Astrocyte (in vitro differentiated cells and primary cell): ENCODE data around the gene PEX10. TPM values are rescaled to one million over a fixed set of nuclear protein-coding genes. Genes with fewer than 3 reads are reported as not detected.

Experiments
- DNase-seq: peaks from one replicate; pipeline ENCODE4 v3.0.0-alpha.2; 2010; ENCODE audit warnings: low read depth
- FAIRE-seq: peaks from 2 replicates; lab custom pipeline; 2011; peaks lifted over from hg19 to GRCh38; lab: Jason Lieb, UNC
- H2AFZ ChIP-seq: 2 replicates; pipeline ENCODE4 v1.6.0; 2012; ENCODE audit warnings: low read depth, low read length, inconsistent platforms
- H3K27ac ChIP-seq: 2 replicates; pipeline ENCODE4 v1.5.1; 2011; ENCODE audit warnings: low read depth, low read length, inconsistent platforms
- H3K27me3 ChIP-seq: 2 replicates; pipeline ENCODE4 v1.6.0; 2011; ENCODE audit warnings: low read length, inconsistent platforms; ENCODE audit not compliant: insufficient read depth
- H3K36me3 ChIP-seq: 2 replicates; pipeline ENCODE4 v1.5.1; 2011; ENCODE audit warnings: low read length, inconsistent platforms; ENCODE audit not compliant: insufficient read depth
- H3K4me1 ChIP-seq: 2 replicates; pipeline ENCODE4 v1.5.1; 2011; ENCODE audit warnings: low read length, inconsistent platforms; ENCODE audit not compliant: insufficient read depth
- H3K4me2 ChIP-seq: 2 replicates; pipeline ENCODE4 v1.6.0; 2012; ENCODE audit warnings: low read length, inconsistent platforms
- H3K4me3 ChIP-seq: 2 replicates; pipeline ENCODE4 v1.5.1; 2011; ENCODE audit warnings: low read depth, mild to moderate bottlenecking, low read length, inconsistent platforms; ENCODE audit not compliant: insufficient read depth
- H3K79me2 ChIP-seq: 2 replicates; pipeline ENCODE4 v1.6.0; 2012; ENCODE audit warnings: mild to moderate bottlenecking, low read length, inconsistent platforms; ENCODE audit not compliant: insufficient read depth
- H3K9ac ChIP-seq: 2 replicates; pipeline ENCODE4 v1.6.0; 2012; ENCODE audit warnings: mild to moderate bottlenecking, low read length, inconsistent platforms
- H3K9me3 ChIP-seq: 2 replicates; pipeline ENCODE4 v1.5.1; 2012; ENCODE audit warnings: low read depth, mild to moderate bottlenecking, low read length, inconsistent platforms; ENCODE audit not compliant: insufficient read depth
- H4K20me1 ChIP-seq: 2 replicates; pipeline ENCODE4 v1.6.0; 2012; ENCODE audit warnings: low read length, inconsistent platforms; ENCODE audit not compliant: insufficient read depth
- H3K27ac Mint-ChIP-seq: one replicate; pipeline ENCODE4 v1.8.0; 2021; ENCODE audit warnings: mild to moderate bottlenecking, mixed read lengths; ENCODE audit not compliant: unreplicated experiment
- H3K27me3 Mint-ChIP-seq: one replicate; pipeline ENCODE4 v1.8.0; 2021; ENCODE audit warnings: low read depth, mixed read lengths; ENCODE audit not compliant: unreplicated experiment
- H3K36me3 Mint-ChIP-seq: one replicate; pipeline ENCODE4 v1.8.0; 2021; ENCODE audit warnings: low read depth, mixed read lengths; ENCODE audit not compliant: unreplicated experiment
- H3K4me1 Mint-ChIP-seq: one replicate; pipeline ENCODE4 v1.8.0; 2021; ENCODE audit warnings: low read depth, mixed read lengths; ENCODE audit not compliant: unreplicated experiment
- H3K4me3 Mint-ChIP-seq: one replicate; pipeline ENCODE4 v1.8.0; 2021; ENCODE audit warnings: mild to moderate bottlenecking, moderate library complexity, mixed read lengths; ENCODE audit not compliant: unreplicated experiment
- H3K9me3 Mint-ChIP-seq: one replicate; pipeline ENCODE4 v1.8.0; 2021; ENCODE audit warnings: mild to moderate bottlenecking, mixed read lengths; ENCODE audit not compliant: unreplicated experiment
- CTCF ChIP-seq: IDR thresholded peaks from 2 replicates; pipeline ENCODE4 v1.5.1; 2011; ENCODE audit warnings: low read depth, mild to moderate bottlenecking, inconsistent platforms, low read length, moderate library complexity; ENCODE audit not compliant: insufficient read depth
- EZH2 ChIP-seq: IDR thresholded peaks from 2 replicates; pipeline ENCODE4 v1.6.1; 2012; ENCODE audit warnings: mild to moderate bottlenecking, low read length, inconsistent platforms; ENCODE audit not compliant: insufficient read depth
- total RNA-seq: library from RNA; stranded (reverse); gene quantifications from 2 replicates; pipeline ENCODE4 v1.2.1, GENCODE V29; 2021

The PEX10 gene
- total RNA-seq, 1 donor from 2014 or later: 16.6 TPM

GRCh38 chr1:2417083-2417832 lies 4.9 kb upstream of the PEX10 start:
- Histone ChIP-seq H3K9ac (no peak overlapping the region), H3K27ac (no peak overlapping the region), H3K4me1 (peaks cover 16% of the 10 kb centered on the region), H3K79me2 (peaks cover 6% of the 10 kb centered on the region), H3K4me3 (no peak overlapping the region), H3K36me3 (no peaks in the 10 kb centered on the region), H4K20me1 (no peaks in the 10 kb centered on the region), H2AFZ (no peak overlapping the region), H3K4me2 (no peak overlapping the region), H3K9me3 (no peaks in the 10 kb centered on the region), H3K27me3 (peaks cover 4% of the 10 kb centered on the region)
- H3K27me3 Mint-ChIP-seq: peaks cover 18% of the 10 kb centered on the region
- no peak for FAIRE-seq
- H3K4me3 Mint-ChIP-seq: no peak overlapping the region
- TF ChIP-seq EZH2 (no peak), CTCF (no peak)
- no peak overlapping the region for H3K27ac Mint-ChIP-seq
- H3K4me1 Mint-ChIP-seq: peaks cover 9% of the 10 kb centered on the region
- DNase-seq: no peak
- H3K9me3 Mint-ChIP-seq: no peaks in the 10 kb centered on the region
- H3K36me3 Mint-ChIP-seq: peaks cover 2% of the 10 kb centered on the region

GRCh38 chr1:2416403-2416802 lies 4.0 kb upstream of the PEX10 start:
- Histone ChIP-seq H3K36me3 (no peaks in the 10 kb centered on the region), H3K9me3 (no peaks in the 10 kb centered on the region), H3K27me3 (peaks cover 4% of the 10 kb centered on the region), H3K4me2 (no peak overlapping the region), H3K4me1 (peaks cover 21% of the 10 kb centered on the region), H3K27ac (no peak overlapping the region), H3K9ac (no peak overlapping the region), H2AFZ (no peak overlapping the region), H3K4me3 (no peak overlapping the region), H4K20me1 (no peaks in the 10 kb centered on the region), H3K79me2 (peaks cover 14% of the 10 kb centered on the region)
- H3K27me3 Mint-ChIP-seq: peaks cover 14% of the 10 kb centered on the region
- H3K36me3 Mint-ChIP-seq: peaks cover 2% of the 10 kb centered on the region
- H3K4me1 Mint-ChIP-seq: peaks cover 9% of the 10 kb centered on the region
- DNase-seq (no peak), FAIRE-seq (no peak)
- no peaks in the 10 kb centered on the region for H3K9me3 Mint-ChIP-seq
- no peak overlapping the region for H3K27ac Mint-ChIP-seq
- TF ChIP-seq CTCF (no peak), EZH2 (no peak)
- H3K4me3 Mint-ChIP-seq: no peak overlapping the region

GRCh38 chr1:2415801-2416208 lies 3.4 kb upstream of the PEX10 start:
- H3K4me1 ChIP-seq: peaks cover 22% of the 10 kb centered on the region
- H3K4me3 ChIP-seq: no peak overlapping the region
- Mint-ChIP-seq H3K9me3 (no peaks in the 10 kb centered on the region), H3K4me1 (peaks cover 9% of the 10 kb centered on the region), H3K4me3 (no peak overlapping the region), H3K27me3 (peaks cover 14% of the 10 kb centered on the region), H3K36me3 (peaks cover 2% of the 10 kb centered on the region), H3K27ac (no peak overlapping the region)
- no peaks in the 10 kb centered on the region for H3K9me3 ChIP-seq
- TF ChIP-seq EZH2 (no peak), CTCF (no peak)
- no peak overlapping the region for H3K4me2 ChIP-seq
- no peak for FAIRE-seq
- H3K27ac ChIP-seq: no peak overlapping the region
- peaks cover 4% of the 10 kb centered on the region for H3K27me3 ChIP-seq
- H2AFZ ChIP-seq: no peak overlapping the region
- no peak overlapping the region for H3K9ac ChIP-seq
- peaks cover 14% of the 10 kb centered on the region for H3K79me2 ChIP-seq
- H4K20me1 ChIP-seq: no peaks in the 10 kb centered on the region
- DNase-seq: no peak
- H3K36me3 ChIP-seq: no peaks in the 10 kb centered on the region
